SK-N-SH (cell line): ENCODE measurements around the gene SSX2IP. TPM values are rescaled to one million over a fixed set of nuclear protein-coding genes. Genes with fewer than 3 reads are reported as not detected.

Experiments used
- CTCF ChIA-PET: fragments of 300-600, 350-600 bp; formaldehyde crosslinking; extraction: SDS; loops from one replicate; lab custom pipeline; 2021; lab: Yijun Ruan, JAX
- POLR2A ChIA-PET: fragments of 350-600 bp; sonication (Branson Sonifier 250); formaldehyde crosslinking; extraction: SDS; loops from one replicate; lab custom pipeline; 2020; ENCODE audit warnings: antibody characterized with exemption, inconsistent platforms; lab: Yijun Ruan, JAX
- DNase-seq: peaks from one replicate; pipeline ENCODE4 v3.0.0; 2012
- H2AFZ ChIP-seq: fragments of 200-600 bp; sonication (generic); 2 replicates; pipeline ENCODE4 v1.8.1; 2016; ENCODE audit warnings: antibody characterized with exemption, mild to moderate bottlenecking, low read depth
- H3F3A ChIP-seq: fragments of 200-600 bp; sonication (generic); replicated peaks from 2 replicates; pipeline ENCODE3; 2016; ENCODE audit warnings: antibody characterized with exemption, mild to moderate bottlenecking; ENCODE audit not compliant: insufficient read depth
- H3K27ac ChIP-seq, 2 experiments: fragments of 200-500 bp in 1 of 2; fragments of 200-600 bp in 1 of 2; sonication (Bioruptor generic) in 1 of 2; sonication (generic), shearing (Covaris generic) in 1 of 2; 2 replicates each; pipeline versions ENCODE4 v1.5.1 to v1.6.1; 2014 to 2016; ENCODE audit warnings: low read depth in 2 of 2, inconsistent platforms in 1 of 2, low read length in 1 of 2, mild to moderate bottlenecking in 1 of 2, mixed read lengths in 1 of 2
- H3K27me3 ChIP-seq: fragments of 200-600 bp; sonication (generic), shearing (Covaris generic); 2 replicates; pipeline ENCODE4 v1.6.1; 2016; ENCODE audit warnings: mixed run types; ENCODE audit not compliant: insufficient read depth
- H3K36me3 ChIP-seq, 2 experiments: fragments of 200-500 bp in 1 of 2; fragments of 200-600 bp in 1 of 2; sonication (Bioruptor generic) in 1 of 2; sonication (generic) in 1 of 2; replicated peaks in 1 of 2; 2 replicates each; pipeline versions ENCODE3 to v1.5.1; 2014 to 2016; ENCODE audit warnings: low read length in 1 of 2, mild to moderate bottlenecking in 1 of 2; ENCODE audit not compliant: insufficient read depth in 2 of 2, control insufficient read depth in 1 of 2
- H3K4me1 ChIP-seq, 2 experiments: fragments of 200-500 bp in 1 of 2; fragments of 200-600 bp in 1 of 2; sonication (Bioruptor generic) in 1 of 2; sonication (generic), shearing (Covaris generic) in 1 of 2; 2 replicates each; pipeline versions ENCODE4 v1.5.1 to v1.6.1; 2014 to 2016; ENCODE audit warnings: low read depth in 1 of 2, low read length in 1 of 2, mixed run types in 1 of 2; ENCODE audit not compliant: insufficient read depth in 2 of 2, control insufficient read depth in 1 of 2
- H3K4me2 ChIP-seq: fragments of 200-600 bp; sonication (generic), shearing (Covaris generic); 2 replicates; pipeline ENCODE4 v1.6.1; 2017; ENCODE audit warnings: mixed run types
- H3K4me3 ChIP-seq, 2 experiments: fragments of 200-500 bp in 1 of 2; fragments of 200-600 bp in 1 of 2; sonication (Bioruptor generic) in 1 of 2; sonication (generic), shearing (Covaris generic) in 1 of 2; 2 replicates each; pipeline versions ENCODE4 v1.5.1 to v1.8.1; 2014 to 2016; ENCODE audit warnings: low read depth in 2 of 2, inconsistent platforms in 1 of 2, low read length in 1 of 2, mild to moderate bottlenecking in 1 of 2, mixed read lengths in 1 of 2, moderate library complexity in 1 of 2
- H3K79me2 ChIP-seq: fragments of 200-600 bp; sonication (generic); 2 replicates; pipeline ENCODE4 v1.8.1; 2017; ENCODE audit warnings: mild to moderate bottlenecking; ENCODE audit not compliant: insufficient read depth
- H3K9ac ChIP-seq: fragments of 200-600 bp; sonication (generic); 2 replicates; pipeline ENCODE4 v1.6.1; 2017; ENCODE audit warnings: mixed run types
- H3K9me2 ChIP-seq: fragments of 200-600 bp; sonication (generic); 2 replicates; pipeline ENCODE4 v1.6.1; 2017; ENCODE audit warnings: mixed run types
- H3K9me3 ChIP-seq: fragments of 200-600 bp; sonication (generic); 2 replicates; pipeline ENCODE4 v1.6.1; 2017; ENCODE audit warnings: mixed run types, mild to moderate bottlenecking, moderate library complexity
- H4K20me1 ChIP-seq: fragments of 200-600 bp; sonication (generic); 2 replicates; pipeline ENCODE4 v1.6.1; 2017; ENCODE audit warnings: mild to moderate bottlenecking, mixed run types; ENCODE audit not compliant: insufficient read depth
- CTCF ChIP-seq: fragments of 200-600 bp; sonication (generic); IDR thresholded peaks from 2 replicates; pipeline ENCODE4 v1.6.1; 2017; ENCODE audit warnings: antibody characterized with exemption, mild to moderate bottlenecking, moderate library complexity
- ELF1 ChIP-seq: IDR thresholded peaks from 2 replicates; pipeline ENCODE4 v1.4.0; 2012
- FOXM1 ChIP-seq: IDR thresholded peaks from 2 replicates; pipeline ENCODE4 v1.4.0; 2012; ENCODE audit warnings: low read depth, mild to moderate bottlenecking
- GATA2 ChIP-seq: sonication (generic); formaldehyde crosslinking; IDR thresholded peaks from 2 replicates; pipeline ENCODE4 v1.5.0; 2020; ENCODE audit warnings: mild to moderate bottlenecking, missing genetic modification reagents
- JUND ChIP-seq: IDR thresholded peaks from 2 replicates; pipeline ENCODE4 v1.4.0; 2012
- MAX ChIP-seq: IDR thresholded peaks from 2 replicates; pipeline ENCODE4 v1.4.0; 2012; ENCODE audit warnings: low read depth
- TEAD4 ChIP-seq: IDR thresholded peaks from 2 replicates; pipeline ENCODE4 v1.4.0; 2012; ENCODE audit warnings: mild to moderate bottlenecking, borderline replicate concordance; ENCODE audit not compliant: insufficient read depth
- USF2 ChIP-seq: fragments of 150-350 bp; IDR thresholded peaks from 2 replicates; pipeline ENCODE4 v1.6.1; 2017; ENCODE audit warnings: antibody characterized with exemption, low read length, low read depth, borderline replicate concordance
- WGBS: methylation state at CpG from one replicate; pipeline ENCODE4 v1.1.6; 2017; ENCODE audit warnings: low lambda C conversion rate; 5-methylcytosine and 5-hydroxymethylcytosine counted together
- polyA plus RNA-seq, 3 experiments: library from polyadenylated mRNA; depleted of rRNA; stranded (reverse); fragments of >200 nt; gene quantifications; 2 replicates each; pipeline ENCODE4 v1.2.3, GENCODE V29; 2012

SSX2IP gene
- polyA plus RNA-seq, 1 of the 3 experiments (the other 2 are of a cell fraction) = 7.7 TPM

GRCh38 chr1:84653130-84653677 is 37.1 kb downstream of the SSX2IP start:
- no peak overlapping the region for H2AFZ ChIP-seq
- POLR2A ChIA-PET = no interaction called here
- TF ChIP-seq USF2 (no peak), CTCF (peak; percentile 22; the same call in 1 of the 2 replicates)
- TF ChIP-seq, all 33 proteins: peak for 1
- H3K79me2 ChIP-seq = no peaks in the 10 kb centered on the region
- H3K4me3 ChIP-seq = no peak overlapping the region
- no peaks in the 10 kb centered on the region for H3K9me3 ChIP-seq
- no peaks in the 10 kb centered on the region for H4K20me1 ChIP-seq
- peaks cover 63 to 68% of the 10 kb centered on the region in 2 experiments for H3K36me3 ChIP-seq
- no peaks in the 10 kb centered on the region for H3K27me3 ChIP-seq
- CTCF ChIA-PET = interaction anchor here (1.3 kb wide), 1 partner anchor 101 kb away, joined by 3 read pairs; no protein-coding TSS in a partner anchor
- 100% methylated on average over 2 of the region's 2 CpGs for WGBS
- H3K4me2 ChIP-seq = no peak overlapping the region
- no peaks in the 10 kb centered on the region for H3K9me2 ChIP-seq
- no peaks in the 10 kb centered on the region for H3K4me1 ChIP-seq
- DNase-seq = peak; percentile 8
- no peaks in the 10 kb centered on the region for H3F3A ChIP-seq
- H3K9ac ChIP-seq = no peak overlapping the region
- H3K27ac ChIP-seq = no peak overlapping the region

GRCh38 chr1:84644472-84644871 is 45.8 kb downstream of the SSX2IP start:
- Histone ChIP-seq H4K20me1 (no peaks in the 10 kb centered on the region), H3K4me2 (no peak overlapping the region), H3K79me2 (no peaks in the 10 kb centered on the region), H3K9ac (no peak overlapping the region), H3K27ac (no peak overlapping the region), H3K9me3 (no peaks in the 10 kb centered on the region), H3K4me3 (no peak overlapping the region), H3K9me2 (no peaks in the 10 kb centered on the region), H3K4me1 (no peaks in the 10 kb centered on the region), H3K27me3 (no peaks in the 10 kb centered on the region), H3F3A (no peaks in the 10 kb centered on the region), H2AFZ (no peak overlapping the region), H3K36me3 (peaks cover 25 to 47% of the 10 kb centered on the region in 2 experiments)
- DNase-seq = no peak
- no peak for TF ChIP-seq FOXM1
- TF ChIP-seq MAX = no peak
- TF ChIP-seq GATA2 (CRISPR knock-in tag) = no peak
- CTCF ChIA-PET = no interaction called here
- POLR2A ChIA-PET = no interaction called here
- WGBS = 96% methylated on average over 2 of the region's 2 CpGs

- no peak for TF ChIP-seq ELF1
- TF ChIP-seq TEAD4 = no peak
- TF ChIP-seq JUND = no peak
- TF ChIP-seq, all 33 proteins: peak for 0
- H4K20me1 ChIP-seq = no peaks in the 10 kb centered on the region
- H3F3A ChIP-seq = no peaks in the 10 kb centered on the region
- peaks cover 0 to 7% of the 10 kb centered on the region in 2 experiments; a peak in 1 of 4 replicates for H3K4me1 ChIP-seq
- H3K27me3 ChIP-seq = no peaks in the 10 kb centered on the region
- H3K4me2 ChIP-seq = no peak overlapping the region
- no peaks in the 10 kb centered on the region for H3K79me2 ChIP-seq
- H3K9me2 ChIP-seq = no peaks in the 10 kb centered on the region
- peaks cover 20 to 36% of the 10 kb centered on the region in 2 experiments for H3K36me3 ChIP-seq
- H3K4me3 ChIP-seq = no peak overlapping the region
- ChIA-PET POLR2A (no interaction called here), CTCF (interaction anchor here (1.4 kb wide), 1 partner anchor 146 kb away, joined by 3 read pairs; no protein-coding TSS in a partner anchor)
- no peak for DNase-seq
- WGBS = 95% methylated on average over 6 of the region's 6 CpGs
- H2AFZ ChIP-seq = no peak overlapping the region
- no peak overlapping the region for H3K9ac ChIP-seq
- no peaks in the 10 kb centered on the region for H3K9me3 ChIP-seq
- no peak overlapping the region for H3K27ac ChIP-seq
Observed at GRCh38 chr1:84643183-84643582, 47.1 kb downstream of the SSX2IP start.
